IMR-90 (cell line): ENCODE measurements around the gene MMD2. TPM values are rescaled to one million over a fixed set of nuclear protein-coding genes. Genes with fewer than 3 reads are reported as not detected.

ENCODE experiments used
- ATAC-seq: fragments of 200-7000 bp; cut with Tn5 transposase; 2 replicates; pipeline ENCODE4 v1.9.1; 2020; ENCODE audit warnings: low read depth, mild to moderate bottlenecking, moderate library complexity
- BruUV-seq: library from RNA; stranded (reverse); fragments of 400-500 nt; replicated peaks from 2 replicates; lab custom pipeline; 2021; lab: Mats Ljungman, UMichigan
- CTCF ChIA-PET: fragments of 300-600 bp; formaldehyde crosslinking; extraction: SDS; loops from one replicate; lab custom pipeline; 2021; ENCODE audit warnings: antibody characterized with exemption; lab: Yijun Ruan, JAX
- POLR2A ChIA-PET: fragments of 300-600 bp; sonication (Branson Sonifier 250); formaldehyde crosslinking; loops from one replicate; lab custom pipeline; 2022; ENCODE audit warnings: antibody characterized with exemption; ENCODE audit not compliant: unreplicated experiment; lab: Charles Lee
- DNase-seq: peaks from one replicate; pipeline ENCODE4 v3.0.0; 2013
- H2AFZ ChIP-seq: replicated peaks from 2 replicates; pipeline ENCODE3; 2013; ENCODE audit warnings: low read length, mild to moderate bottlenecking; ENCODE audit not compliant: poor library complexity
- H2AK5ac ChIP-seq: 2 replicates; pipeline ENCODE4 v1.6.1; 2013; ENCODE audit warnings: low read depth, low read length, inconsistent platforms
- H2AK9ac ChIP-seq: replicated peaks from 2 replicates; pipeline ENCODE3; 2013; ENCODE audit warnings: mild to moderate bottlenecking, low read depth, low read length, moderate library complexity; ENCODE audit not compliant: poor library complexity
- H2BK120ac ChIP-seq: 2 replicates; pipeline ENCODE4 v1.6.1; 2013; ENCODE audit warnings: low read depth, low read length, inconsistent platforms
- H2BK15ac ChIP-seq: 3 replicates; pipeline ENCODE4 v1.6.1; 2013; ENCODE audit warnings: low read depth, low read length, inconsistent platforms
- H2BK20ac ChIP-seq: 2 replicates; pipeline ENCODE4 v1.6.1; 2013; ENCODE audit warnings: low read depth, mild to moderate bottlenecking, inconsistent platforms, low read length, moderate library complexity
- H2BK5ac ChIP-seq: 2 replicates; pipeline ENCODE4 v1.6.1; 2013; ENCODE audit warnings: mild to moderate bottlenecking, low read depth, low read length, inconsistent platforms; ENCODE audit not compliant: poor library complexity, severe bottlenecking
- H3K14ac ChIP-seq: replicated peaks from 2 replicates; pipeline ENCODE4 v1.6.1; 2013; ENCODE audit warnings: low read depth, low read length, inconsistent platforms
- H3K18ac ChIP-seq: 2 replicates; pipeline ENCODE4 v1.6.1; 2013; ENCODE audit warnings: low read depth, low read length, control low read depth
- H3K23ac ChIP-seq: 2 replicates; pipeline ENCODE4 v1.6.1; 2013; ENCODE audit warnings: low read depth, low read length, inconsistent platforms
- H3K27ac ChIP-seq: 2 replicates; pipeline ENCODE4 v1.5.1; 2013; ENCODE audit warnings: mild to moderate bottlenecking, control low read depth, low read length; ENCODE audit not compliant: insufficient read depth
- H3K27me3 ChIP-seq: 2 replicates; pipeline ENCODE4 v1.6.1; 2013; ENCODE audit warnings: low read length; ENCODE audit not compliant: control insufficient read depth, insufficient read depth
- H3K36me3 ChIP-seq: 2 replicates; pipeline ENCODE4 v1.6.1; 2013; ENCODE audit warnings: low read length, mixed read lengths; ENCODE audit not compliant: control insufficient read depth, insufficient read depth
- H3K4ac ChIP-seq: 2 replicates; pipeline ENCODE4 v1.6.1; 2013; ENCODE audit warnings: low read depth, low read length, inconsistent platforms
- H3K4me1 ChIP-seq: 2 replicates; pipeline ENCODE4 v1.6.1; 2013; ENCODE audit warnings: low read length, mixed read lengths; ENCODE audit not compliant: control insufficient read depth, insufficient read depth
- H3K4me2 ChIP-seq: 2 replicates; pipeline ENCODE4 v1.6.1; 2013; ENCODE audit warnings: low read depth, mild to moderate bottlenecking, control low read depth, low read length, moderate library complexity
- H3K4me3 ChIP-seq: 2 replicates; pipeline ENCODE4 v1.5.1; 2013; ENCODE audit warnings: low read depth, mild to moderate bottlenecking, control low read depth, low read length, moderate library complexity; ENCODE audit not compliant: insufficient read depth
- H3K56ac ChIP-seq: 2 replicates; pipeline ENCODE4 v1.6.1; 2013; ENCODE audit warnings: low read length, inconsistent platforms; ENCODE audit not compliant: insufficient read depth; ENCODE audit errors: extremely low read depth
- H3K79me1 ChIP-seq, 2 experiments: 2 replicates each; pipeline ENCODE4 v1.6.1; 2013; ENCODE audit warnings: low read length in 2 of 2, inconsistent platforms in 1 of 2, low read depth in 1 of 2
- H3K9ac ChIP-seq: 2 replicates; pipeline ENCODE4 v1.6.1; 2013; ENCODE audit warnings: low read depth, low read length, control low read depth
- H3K9me1 ChIP-seq: 2 replicates; pipeline ENCODE4 v1.6.1; 2013; ENCODE audit warnings: low read length, inconsistent platforms; ENCODE audit not compliant: insufficient read depth
- H3K9me3 ChIP-seq: 2 replicates; pipeline ENCODE4 v1.6.1; 2013; ENCODE audit warnings: low read length; ENCODE audit not compliant: control insufficient read depth, insufficient read depth
- H4K20me1 ChIP-seq: 2 replicates; pipeline ENCODE4 v1.6.1; 2013; ENCODE audit warnings: low read length, inconsistent platforms; ENCODE audit not compliant: insufficient read depth
- H4K5ac ChIP-seq: 2 replicates; pipeline ENCODE4 v1.6.1; 2013; ENCODE audit warnings: mild to moderate bottlenecking, low read depth, low read length, control low read depth
- H4K8ac ChIP-seq, 2 experiments: 2 replicates each; pipeline ENCODE4 v1.6.1; 2013; ENCODE audit warnings: low read depth in 2 of 2, low read length in 2 of 2, control low read depth in 1 of 2, inconsistent platforms in 1 of 2
- H4K91ac ChIP-seq: 2 replicates; pipeline ENCODE4 v1.6.1; 2013; ENCODE audit warnings: low read depth, low read length, inconsistent platforms; ENCODE audit not compliant: insufficient read depth
- SMC3 ChIP-seq: fragments of 150-350 bp; IDR thresholded peaks from 2 replicates; pipeline ENCODE4 v1.6.1; 2016; ENCODE audit warnings: low read depth, mild to moderate bottlenecking, antibody characterized with exemption, low read length, moderate library complexity
- WGBS, 2 experiments: methylation state at CpG; one replicate each; pipeline versions ENCODE4 v1.1.5 to v1.1.7; 2013; ENCODE audit warnings: missing lambda C conversion rate in 2 of 2; ENCODE audit not compliant: insufficient read length in 1 of 2; ENCODE audit errors: extremely low coverage in 2 of 2; 5-methylcytosine and 5-hydroxymethylcytosine counted together
- dilution Hi-C: fragments of 300-500 bp; cut with HindIII; formaldehyde crosslinking; loops from one replicate; pipeline ENCODE4 v1.14.3; 2018; ENCODE audit warnings: low sequenced_read_pairs; ENCODE audit not compliant: unreplicated experiment
- in situ Hi-C: fragments of 300-500 bp; cut with MboI; formaldehyde crosslinking; loops from 3 replicates; pipeline ENCODE4 v1.14.3; 2019; ENCODE audit warnings: low sequenced_read_pairs, inconsistent platforms, mixed read lengths
- intact Hi-C: fragments of 100-400 bp; cut with micrococcal nuclease; formaldehyde crosslinking; loops from 2 replicates; pipeline ENCODE4 v1.10.0; 2022
- polyA plus RNA-seq, 3 experiments: library from polyadenylated mRNA; depleted of rRNA; stranded (reverse); fragments of >200 nt; gene quantifications; 2 replicates each; pipeline ENCODE4 v1.2.3, GENCODE V29; 2012; ENCODE audit warnings: low replicate concordance in 1 of 3
- total RNA-seq: library from RNA; depleted of rRNA; stranded (reverse); fragments of >200 nt; gene quantifications from 2 replicates; pipeline ENCODE4 v1.2.3, GENCODE V29; 2012

Gene MMD2
- total and polyA plus RNA-seq, 2 of the 4 experiments (the other 2 are of a cell fraction), result not detected

- no peak overlapping the region for H2BK20ac ChIP-seq
- in situ Hi-C loops (no loop called here), intact Hi-C loops (no loop called here), dilution Hi-C loops (no loop called here)
- no TSS peak for BruUV-seq
- H3K9me3 ChIP-seq, result peaks cover 4% of the 10 kb centered on the region; the same call in 1 of the 2 replicates
- no peak overlapping the region for H4K91ac ChIP-seq
- no peak overlapping the region for H3K27ac ChIP-seq
- no peaks in the 10 kb centered on the region for H3K79me1 ChIP-seq
- H3K14ac ChIP-seq, result no peak overlapping the region
- no peak for ATAC-seq
- WGBS, 2 experiments, result 67% methylated on average over 1 of the region's 14 CpGs; no CpG with 5 or more reads in 1 of the 2 experiments
- H3K4me1 ChIP-seq, result no peaks in the 10 kb centered on the region
- ChIA-PET POLR2A (no interaction called here), CTCF (no interaction called here)
- H3K18ac ChIP-seq, result no peak overlapping the region
- H3K36me3 ChIP-seq, result no peaks in the 10 kb centered on the region
- no peak overlapping the region for H4K8ac ChIP-seq
- H3K9me1 ChIP-seq, result no peaks in the 10 kb centered on the region
- H2BK120ac ChIP-seq, result no peak overlapping the region
- no peak overlapping the region for H2BK15ac ChIP-seq
- H4K20me1 ChIP-seq, result no peaks in the 10 kb centered on the region
- no peak overlapping the region for H2AK9ac ChIP-seq
- H3K23ac ChIP-seq, result no peak overlapping the region
- peaks cover 7% of the 10 kb centered on the region for H3K27me3 ChIP-seq
- H3K4ac ChIP-seq, result no peak overlapping the region
- no peak overlapping the region for H2BK5ac ChIP-seq
- no peak overlapping the region for H3K4me3 ChIP-seq
- TF ChIP-seq SMC3, result no peak
- no peak overlapping the region for H2AK5ac ChIP-seq
- no peak for DNase-seq
- H3K56ac ChIP-seq, result no peak overlapping the region
- no peak overlapping the region for H3K4me2 ChIP-seq
- no peak overlapping the region for H4K5ac ChIP-seq
- H3K9ac ChIP-seq, result no peak overlapping the region
- H2AFZ ChIP-seq, result no peak overlapping the region
Measured at GRCh38 chr7:4862156-4862555, 96.8 kb downstream of the MMD2 start.
